Ovary (tissue), 3 donors: Measurements from ENCODE around the gene MAN1C1.

Experiments
- CTCF ChIP-seq, 3 donors: fragments of 450-650 bp in 2 of 3; fragments of 200-600 bp in 1 of 3; IDR thresholded peaks; one replicate each; pipeline versions ENCODE4 v1.5.1 to v1.8.0; 2016 to 2022; ENCODE audit warnings: antibody characterized with exemption in 3 of 3, mild to moderate bottlenecking in 1 of 3
- POLR2A ChIP-seq: fragments of 450-650 bp; IDR thresholded peaks from one replicate; pipeline ENCODE4 v1.6.1; 2017; ENCODE audit warnings: antibody characterized with exemption, mild to moderate bottlenecking, moderate library complexity
- donor health status: DM: no; HTN: no; CAD: no.

- TF ChIP-seq CTCF (IDR thresholded peaks at IDR 0.05) (no peak), POLR2A (no peak)
Observed at GRCh38 chr1:25760871-25761270, 144.3 kb downstream of the MAN1C1 start.
